Measurements from ENCODE around the gene ETF1.

- TF ChIP-seq POLR2A (IDR thresholded peaks at IDR 0.05; ENCODE audit: extremely low read depth, insufficient read length) (no peak), CTCF (IDR thresholded peaks at IDR 0.05; ENCODE audit: low read depth, low read length) (no peak), MYC (IDR thresholded peaks at IDR 0.05; ENCODE audit: low read depth, low read length) (no peak)
These were observed 3.2 kb downstream of the ETF1 start for GRCh38 chr5:138539791-138540190.

Measured in NB4 (cell line).